HepG2 (cell line): ENCODE measurements around the gene DUSP15. TPM values are rescaled to one million over a fixed set of nuclear protein-coding genes. Genes with fewer than 3 reads are reported as not detected.

Experiments used
- AGO2 ChIP-seq: fragments of 200-400 bp; formaldehyde crosslinking; optimal IDR thresholded peaks from 2 replicates; pipeline ENCODE3; 2017; ENCODE audit warnings: mild to moderate bottlenecking, low read depth, low read length, moderate library complexity
- ARID4A ChIP-seq: sonication (generic); formaldehyde crosslinking; IDR thresholded peaks from 2 replicates; pipeline ENCODE4 v1.5.0; 2020; ENCODE audit warnings: mild to moderate bottlenecking, missing genetic modification reagents, borderline replicate concordance
- CSRNP1 ChIP-seq: sonication (generic); formaldehyde crosslinking; IDR thresholded peaks from 2 replicates; pipeline ENCODE4 v1.8.1; 2023; ENCODE audit warnings: mild to moderate bottlenecking, missing genetic modification reagents
- MED1 ChIP-seq: sonication (generic); formaldehyde crosslinking; IDR thresholded peaks from 2 replicates; pipeline ENCODE4 v1.4.0; 2020; ENCODE audit warnings: missing genetic modification reagents
- MLLT10 ChIP-seq: sonication (generic); formaldehyde crosslinking; IDR thresholded peaks from 2 replicates; pipeline ENCODE4 v1.4.0; 2020; ENCODE audit warnings: missing genetic modification reagents
- MTA1 ChIP-seq: sonication (generic); formaldehyde crosslinking; IDR thresholded peaks from 2 replicates; pipeline ENCODE4 v1.4.0; 2020; ENCODE audit warnings: missing genetic modification reagents, mild to moderate bottlenecking, borderline replicate concordance
- RERE ChIP-seq: IDR thresholded peaks from 2 replicates; pipeline ENCODE4 v1.6.1; 2016; ENCODE audit warnings: low read depth, missing genetic modification reagents, missing compliant biosample characterization
- RFXAP ChIP-seq: sonication (generic); formaldehyde crosslinking; IDR thresholded peaks from 2 replicates; pipeline ENCODE4 v1.4.0; 2020; ENCODE audit warnings: missing genetic modification reagents, borderline replicate concordance
- ZBTB4 ChIP-seq: sonication (generic); formaldehyde crosslinking; IDR thresholded peaks from 2 replicates; pipeline ENCODE4 v1.4.0; 2020; ENCODE audit warnings: missing genetic modification reagents, mild to moderate bottlenecking, borderline replicate concordance
- ZSCAN5A ChIP-seq: sonication (generic); formaldehyde crosslinking; IDR thresholded peaks from 2 replicates; pipeline ENCODE4 v1.8.0; 2022; ENCODE audit warnings: mild to moderate bottlenecking, missing genetic modification reagents, borderline replicate concordance
- polyA plus RNA-seq, 8 experiments: library from polyadenylated mRNA; depleted of rRNA in 3 of 8; stranded (reverse) in 7 of 8; unstranded in 1 of 8; fragments of >200 nt; fragmentation: Illumina TruSeq in 4 of 8; extraction: Trizol in 4 of 8; gene quantifications; 2 replicates each; pipeline versions ENCODE4 v1.2.1 to v1.2.3, GENCODE V29; 2011 to 2016; ENCODE audit warnings: low read depth in 4 of 8, missing spikeins in 1 of 8, mixed read lengths in 1 of 8; ENCODE audit not compliant: insufficient read depth in 1 of 8
- total RNA-seq, 5 experiments: library from RNA; depleted of rRNA; stranded (reverse); fragments of >200 nt; fragmentation: Illumina TruSeq; extraction: Trizol; gene quantifications; 2 replicates each; pipeline ENCODE4 v1.2.3, GENCODE V29; 2016; ENCODE audit warnings: low read depth in 1 of 5

DUSP15 gene
- total and polyA plus RNA-seq, 2 of the 13 experiments (the other 11 are each of a cell fraction or from before 2014, with no cell fraction given): 0.17 to 0.93 TPM

- TF ChIP-seq ZSCAN5A (CRISPR knock-in tag): no peak
- no peak for TF ChIP-seq MED1 (CRISPR knock-in tag)
- no peak for TF ChIP-seq ZBTB4 (CRISPR knock-in tag)
- peak; percentile 46; the same call in 1 of the 2 replicates for TF ChIP-seq MTA1 (CRISPR knock-in tag)
- TF ChIP-seq AGO2: no peak
- no peak for TF ChIP-seq RERE (CRISPR knock-in tag)
- no peak for TF ChIP-seq MLLT10 (CRISPR knock-in tag)
- no peak for TF ChIP-seq CSRNP1 (CRISPR knock-in tag)
- TF ChIP-seq ARID4A (CRISPR knock-in tag): peak; percentile 44; the same call in 1 of the 2 replicates
- TF ChIP-seq RFXAP (CRISPR knock-in tag): peak; percentile 40; the same call in 1 of the 2 replicates
These were observed at the start of gene DUSP15, which contains the start of gene TTLL9 (continued) for GRCh38 chr20:31869942-31870725.
